Stomach (tissue), 9 donors: ENCODE measurements around the gene DRC1. TPM values are rescaled to one million over a fixed set of nuclear protein-coding genes. Genes with fewer than 3 reads are reported as not detected.

ENCODE experiments used
- DNase-seq, 2 donors: peaks; one replicate each; pipeline versions ENCODE4 v3.0.0 to v3.0.0-alpha.2; 2013 to 2019
- H3K27ac ChIP-seq, 5 donors: fragments of 200-600 bp in 4 of 5; sonication (generic) in 4 of 5; one replicate each; pipeline ENCODE4 v1.5.1; 2013 to 2019; ENCODE audit warnings: mild to moderate bottlenecking in 1 of 5, moderate library complexity in 1 of 5
- H3K27me3 ChIP-seq, 3 donors: fragments of 200-600 bp; sonication (generic); one replicate each; pipeline ENCODE4 v1.5.1; 2017 to 2019; ENCODE audit warnings: mixed run types in 1 of 3
- H3K36me3 ChIP-seq, 4 donors: fragments of 200-600 bp; sonication (generic); 1 replicate in 3 of 4; 2 replicates in 1 of 4; pipeline ENCODE4 v1.5.1; 2016 to 2019
- H3K4me1 ChIP-seq, 4 donors: fragments of 200-600 bp; sonication (generic); one replicate each; pipeline ENCODE4 v1.5.1; 2016 to 2019
- H3K4me3 ChIP-seq, 4 donors: fragments of 200-600 bp; sonication (generic) in 3 of 4; one replicate each; pipeline ENCODE4 v1.5.1; 2016 to 2019; ENCODE audit warnings: mild to moderate bottlenecking in 1 of 4
- H3K9me3 ChIP-seq, 4 donors: fragments of 200-600 bp; sonication (generic); one replicate each; pipeline ENCODE4 v1.5.1; 2016 to 2019
- EP300 ChIP-seq: sonication (generic); formaldehyde crosslinking; IDR thresholded peaks from one replicate; pipeline ENCODE4 v1.6.1; 2017; ENCODE audit warnings: antibody characterized with exemption
- POLR2A ChIP-seq, 4 donors: fragments of 450-650 bp; IDR thresholded peaks; one replicate each; pipeline ENCODE4 v1.6.1; 2016; ENCODE audit warnings: antibody characterized with exemption in 4 of 4, control low read depth in 2 of 4, mild to moderate bottlenecking in 1 of 4, moderate library complexity in 1 of 4
- POLR2AphosphoS5 ChIP-seq, 3 donors: sonication (generic); formaldehyde crosslinking; IDR thresholded peaks; one replicate each; pipeline ENCODE4 v1.6.1; 2016; ENCODE audit warnings: antibody characterized with exemption in 3 of 3
- WGBS, 5 donors: extraction: QIAGEN DNeasy Blood & Tissue Kit in 3 of 5; methylation state at CpG; one replicate each; pipeline versions ENCODE4 v1.1.5 to v1.1.7; 2013 to 2018; 5-methylcytosine and 5-hydroxymethylcytosine counted together
- intact Hi-C: fragments of 100-400 bp; cut with DNase I; formaldehyde crosslinking; loops from one replicate; pipeline ENCODE4 v1.15.1; 2023; ENCODE audit warnings: low total_unique reads
- polyA plus RNA-seq, 3 donors: library from polyadenylated mRNA; stranded (reverse); fragments of 200-250 nt; gene quantifications; one replicate each; pipeline ENCODE4 v1.2.3, GENCODE V29; 2013
- total RNA-seq, 5 donors: library from RNA; depleted of rRNA; stranded (reverse); fragments of >200 nt; gene quantifications; one replicate each; pipeline versions ENCODE4 v1.1.0 to v1.2.3, GENCODE V29; 2014 to 2016
- TF ChIP-seq, protein P1 (sequence below), 7 experiments: fragments of 450-650 bp in 4 of 7; fragments of 200-600 bp in 3 of 7; sonication (generic) in 3 of 7; IDR thresholded peaks; one replicate each; pipeline ENCODE4 v1.5.1; 2016 to 2019; ENCODE audit warnings: antibody characterized with exemption in 7 of 7, control low read depth in 2 of 7, mild to moderate bottlenecking in 1 of 7
- donor health status: healthy with polysubstance abuse.
- donor health status: Bipolar disorder and iron deficiency.
- donor health status: healthy.

DRC1 gene
- total and polyA plus RNA-seq, 8 donors: 2.2 TPM; not detected in 7

GRCh38 chr2:26462100-26462499, 60.4 kb downstream of the DRC1 start:
- TF ChIP-seq POLR2A (IDR thresholded peaks at IDR 0.05) (no peak), POLR2AphosphoS5 (IDR thresholded peaks at IDR 0.05) (no peak), EP300 (no peak)
- TF ChIP-seq, protein P1, sequence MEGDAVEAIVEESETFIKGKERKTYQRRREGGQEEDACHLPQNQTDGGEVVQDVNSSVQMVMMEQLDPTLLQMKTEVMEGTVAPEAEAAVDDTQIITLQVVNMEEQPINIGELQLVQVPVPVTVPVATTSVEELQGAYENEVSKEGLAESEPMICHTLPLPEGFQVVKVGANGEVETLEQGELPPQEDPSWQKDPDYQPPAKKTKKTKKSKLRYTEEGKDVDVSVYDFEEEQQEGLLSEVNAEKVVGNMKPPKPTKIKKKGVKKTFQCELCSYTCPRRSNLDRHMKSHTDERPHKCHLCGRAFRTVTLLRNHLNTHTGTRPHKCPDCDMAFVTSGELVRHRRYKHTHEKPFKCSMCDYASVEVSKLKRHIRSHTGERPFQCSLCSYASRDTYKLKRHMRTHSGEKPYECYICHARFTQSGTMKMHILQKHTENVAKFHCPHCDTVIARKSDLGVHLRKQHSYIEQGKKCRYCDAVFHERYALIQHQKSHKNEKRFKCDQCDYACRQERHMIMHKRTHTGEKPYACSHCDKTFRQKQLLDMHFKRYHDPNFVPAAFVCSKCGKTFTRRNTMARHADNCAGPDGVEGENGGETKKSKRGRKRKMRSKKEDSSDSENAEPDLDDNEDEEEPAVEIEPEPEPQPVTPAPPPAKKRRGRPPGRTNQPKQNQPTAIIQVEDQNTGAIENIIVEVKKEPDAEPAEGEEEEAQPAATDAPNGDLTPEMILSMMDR (IDR thresholded peaks at IDR 0.05): no peak
- H3K27me3 ChIP-seq: peaks cover 0 to 6% (median 0%) of the 10 kb centered on the region in 3 donors
- H3K4me3 ChIP-seq: no peak overlapping the region
- no peak for DNase-seq
- H3K4me1 ChIP-seq: peaks cover 0 to 21% (median 1%) of the 10 kb centered on the region in 4 donors
- intact Hi-C loops: no loop called here
- no peaks in the 10 kb centered on the region for H3K36me3 ChIP-seq
- no peak overlapping the region for H3K27ac ChIP-seq
- H3K9me3 ChIP-seq: no peaks in the 10 kb centered on the region
- WGBS, 5 donors: 90 to 100% (median 93%) methylated on average over 6 of the region's 6 CpGs

DNA sequence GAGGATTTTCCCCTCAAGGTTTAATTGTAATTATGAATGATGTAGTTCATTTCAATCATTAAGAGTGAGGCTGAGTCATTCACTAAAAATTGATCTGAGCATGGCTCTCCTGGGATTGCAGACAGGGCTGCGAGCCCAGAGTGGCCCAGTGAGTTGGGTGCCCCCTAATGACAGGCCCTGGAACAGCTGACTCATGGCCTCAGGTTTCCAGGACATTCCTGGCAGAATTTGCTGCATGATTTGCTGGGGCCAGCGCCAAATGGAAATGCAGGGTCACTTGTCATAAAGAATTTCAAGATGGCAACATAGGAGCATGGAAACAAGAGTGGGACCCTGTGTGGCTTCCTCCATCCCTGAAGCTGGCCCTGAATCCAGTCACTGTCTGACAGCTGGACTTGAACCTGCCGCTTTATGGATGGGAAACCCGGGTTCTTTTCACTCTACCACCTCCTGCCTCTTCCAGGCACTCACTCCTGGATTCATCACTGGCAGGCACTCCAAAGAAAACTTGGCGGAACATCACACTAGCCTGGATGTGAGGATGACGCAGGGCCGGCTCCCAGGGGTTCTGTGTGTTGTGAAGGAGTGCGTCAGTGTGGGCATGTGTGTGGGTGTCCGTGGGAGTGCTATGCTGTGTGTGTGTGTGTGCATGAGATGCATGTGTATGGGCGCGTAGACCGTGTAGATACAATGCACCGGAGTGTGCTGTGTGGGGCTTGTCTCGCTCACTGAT, 61.0 kb downstream of the DRC1 start:
- H3K9me3 ChIP-seq: no peaks in the 10 kb centered on the region
- 86 to 90% (median 88%) methylated on average over 13 to 14 of the region's 14 CpGs for WGBS, 5 donors
- DNase-seq: peak; percentile 56 to 68
- TF ChIP-seq EP300: no peak
- TF ChIP-seq, protein P1 (IDR thresholded peaks at IDR 0.05): peak in 2 of 7 experiments; percentile 26 to 37
- intact Hi-C loops: no loop called here
- H3K27me3 ChIP-seq: peaks cover 0 to 6% (median 0%) of the 10 kb centered on the region in 3 donors
- no peak overlapping the region for H3K27ac ChIP-seq
- H3K36me3 ChIP-seq: no peaks in the 10 kb centered on the region
- H3K4me3 ChIP-seq: no peak overlapping the region
- peaks cover 0 to 15% (median 0%) of the 10 kb centered on the region in 4 donors for H3K4me1 ChIP-seq

- no peak for DNase-seq
- intact Hi-C loops: no loop called here
- 91 to 93% (median 92%) methylated on average over 17 to 25 of the region's 25 CpGs for WGBS, 5 donors
- no peak overlapping the region for H3K4me3 ChIP-seq
- no peaks in the 10 kb centered on the region for H3K9me3 ChIP-seq
- peaks cover 0 to 6% (median 0%) of the 10 kb centered on the region in 3 donors for H3K27me3 ChIP-seq
- no peak overlapping the region for H3K27ac ChIP-seq
- peaks cover 0 to 11% (median 0%) of the 10 kb centered on the region in 4 donors for H3K4me1 ChIP-seq
- H3K36me3 ChIP-seq: no peaks in the 10 kb centered on the region
- TF ChIP-seq, protein P1 (IDR thresholded peaks at IDR 0.05): no peak
- TF ChIP-seq POLR2A (IDR thresholded peaks at IDR 0.05): no peak
- TF ChIP-seq POLR2AphosphoS5 (IDR thresholded peaks at IDR 0.05): no peak
- TF ChIP-seq EP300: no peak
Measured at GRCh38 chr2:26463244-26464192, 61.8 kb downstream of the DRC1 start.

DNA sequence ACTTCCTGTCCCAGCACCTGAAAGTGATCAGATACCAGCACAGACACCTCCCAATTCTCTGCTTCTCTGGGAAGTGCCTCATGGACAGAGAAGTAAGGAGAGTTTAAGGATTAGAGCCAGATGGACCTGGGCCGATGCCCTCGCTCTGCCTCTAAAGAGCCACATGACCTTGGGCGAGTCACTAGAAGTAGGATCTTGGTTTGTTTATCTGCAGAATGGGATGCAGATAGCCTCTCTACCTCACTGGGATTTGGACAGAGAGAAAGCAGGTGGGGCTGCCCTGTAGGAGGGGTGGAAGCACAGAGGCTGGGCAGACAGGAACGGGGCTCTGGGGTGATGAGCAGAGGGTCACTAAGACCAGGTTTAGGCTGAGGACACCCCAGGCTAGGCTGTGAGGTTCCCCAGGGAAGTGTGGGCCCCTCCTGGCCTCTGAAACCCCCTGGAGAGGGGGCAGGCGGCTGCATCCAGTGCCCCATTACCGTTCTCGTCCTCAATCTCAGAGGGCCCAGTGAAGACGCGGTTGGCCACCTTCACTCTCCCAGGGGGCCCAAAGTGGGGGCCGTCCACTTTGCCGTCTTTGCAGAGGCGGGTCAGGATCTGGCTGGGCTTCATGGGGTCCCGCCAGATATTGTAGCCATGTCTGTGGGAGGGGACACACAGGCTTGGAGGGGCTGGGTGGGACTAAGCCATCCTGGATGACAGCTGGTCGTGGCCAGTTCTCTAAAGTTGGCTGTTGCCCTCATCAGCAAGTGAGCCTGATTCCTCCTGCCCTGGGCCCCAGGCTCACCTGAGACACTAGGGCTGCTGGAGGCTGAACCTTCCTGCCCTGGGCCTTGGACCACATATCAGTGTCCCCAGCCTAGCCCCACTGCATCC, 62.9 kb downstream of the DRC1 start:
- Histone ChIP-seq H3K4me1 (peaks cover 0 to 6% (median 0%) of the 10 kb centered on the region in 4 donors), H3K36me3 (no peaks in the 10 kb centered on the region), H3K9me3 (peaks cover 2 to 7% (median 5%) of the 10 kb centered on the region in 4 donors), H3K27ac (no peak overlapping the region), H3K4me3 (no peak overlapping the region), H3K27me3 (peaks cover 0 to 6% (median 0%) of the 10 kb centered on the region in 3 donors)
- no peak for DNase-seq
- TF ChIP-seq POLR2A (IDR thresholded peaks at IDR 0.05) (no peak), POLR2AphosphoS5 (IDR thresholded peaks at IDR 0.05) (no peak), EP300 (no peak)
- TF ChIP-seq, protein P1 (IDR thresholded peaks at IDR 0.05): no peak
- intact Hi-C loops: no loop called here
- WGBS, 5 donors: 86 to 89% (median 87%) methylated on average over 11 to 14 of the region's 14 CpGs
